Stimulated activated CD4-positive, alpha-beta T cell treated with anti-CD3 and anti-CD28 coated beads, Interleukin-15, amount 100 ng/mL, for 24 hours (primary cell): ENCODE data around the gene MLPH.
"Not testable (repeated sequence)": the region's sequence is repeated elsewhere in the genome, so short reads cannot be mapped to it uniquely, and the experiment has no call there.

ENCODE experiments used
- DNase-seq: peaks from one replicate; pipeline ENCODE4 v3.0.0-alpha.2; 2020

The MLPH gene

GRCh38 chr2:237592425-237592980 lies 105.5 kb downstream of the MLPH start:
- DNase-seq = no peak

- no peak for DNase-seq
Observed at GRCh38 chr2:237593036-237593435, 106.0 kb downstream of the MLPH start.

GRCh38 chr2:237593596-237594320 lies 106.7 kb downstream of the MLPH start:
- DNase-seq = no peak

- DNase-seq = no peak
Observed at GRCh38 chr2:237594514-237594871, 107.4 kb downstream of the MLPH start.

- DNase-seq = not testable (repeated sequence)
Observed at GRCh38 chr2:237595829-237596519, 108.9 kb downstream of the MLPH start.

GRCh38 chr2:237596520-237597195 lies 109.6 kb downstream of the MLPH start:
- no peak for DNase-seq

- DNase-seq = no peak
Observed at GRCh38 chr2:237597196-237598145, 110.4 kb downstream of the MLPH start.

- DNase-seq = no peak
Observed at GRCh38 chr2:237598468-237599208, 111.6 kb downstream of the MLPH start.

- DNase-seq = no peak
Observed at GRCh38 chr2:237599465-237600110, 112.5 kb downstream of the MLPH start.

- DNase-seq = no peak
Observed at GRCh38 chr2:237600205-237600846, 113.3 kb downstream of the MLPH start.

GRCh38 chr2:237601453-237602116 lies 114.5 kb downstream of the MLPH start:
- DNase-seq = no peak

GRCh38 chr2:237602409-237602808 lies 115.4 kb downstream of the MLPH start:
- DNase-seq = no peak

GRCh38 chr2:237603049-237603717 lies 116.1 kb downstream of the MLPH start:
- no peak for DNase-seq

- peak; percentile 28 for DNase-seq
Observed at GRCh38 chr2:237603718-237604362, 116.8 kb downstream of the MLPH start.

- no peak for DNase-seq
Observed at GRCh38 chr2:237604391-237604790, 117.3 kb downstream of the MLPH start.
